OCI-LY7 (cell line): ENCODE data around the gene INPP4A.

Source experiments
- CTCF ChIP-seq: fragments of 200-600 bp; sonication (generic); conservative IDR thresholded peaks from 2 replicates; pipeline ENCODE4 v1.5.1; 2014; ENCODE audit warnings: mild to moderate bottlenecking, antibody characterized with exemption, low read length, moderate library complexity, mixed read lengths
- EZH2phosphoT487 ChIP-seq: fragments of 200-600 bp; sonication (generic); IDR thresholded peaks from 2 replicates; pipeline ENCODE4 v1.6.1; 2018; ENCODE audit warnings: low read depth, borderline replicate concordance, mild to moderate bottlenecking, mixed run types, antibody characterized with exemption, low read length, moderate library complexity, mixed read lengths

GRCh38 chr2:98533547-98533946, 88.9 kb downstream of the INPP4A start:
- TF ChIP-seq CTCF (no peak), EZH2phosphoT487 (no peak)
